Measurements from ENCODE around the gene ST7L. TPM values are rescaled to one million over a fixed set of nuclear protein-coding genes. Genes with fewer than 3 reads are reported as not detected.
"Not testable (repeated sequence)": the region's sequence is repeated elsewhere in the genome, so short reads cannot be mapped to it uniquely, and the experiment has no call there.

The ST7L gene
- total RNA-seq, 1 experiment from 2014 or later: 22.1 TPM

- H3K79me2 ChIP-seq (ENCODE audit: low read depth): no peaks in the 10 kb centered on the region
- no peak overlapping the region for H3K4me2 ChIP-seq
- no TSS peak for BruUV-seq (replicated peaks)
- no peak overlapping the region for H3K4me3 ChIP-seq
- no peaks in the 10 kb centered on the region for H3F3A ChIP-seq (ENCODE audit: insufficient read depth, low read depth)
- H3K27ac ChIP-seq: no peak overlapping the region
- POLR2A ChIA-PET (ENCODE audit: unreplicated experiment): no interaction called here
- no peaks in the 10 kb centered on the region for H3K4me1 ChIP-seq (replicated peaks; ENCODE audit: insufficient read depth)
- intact Hi-C loops (cut with micrococcal nuclease; ENCODE audit: unreplicated experiment): no loop called here
- H3K36me3 ChIP-seq (ENCODE audit: low read depth): no peaks in the 10 kb centered on the region
- TF ChIP-seq, protein P1, sequence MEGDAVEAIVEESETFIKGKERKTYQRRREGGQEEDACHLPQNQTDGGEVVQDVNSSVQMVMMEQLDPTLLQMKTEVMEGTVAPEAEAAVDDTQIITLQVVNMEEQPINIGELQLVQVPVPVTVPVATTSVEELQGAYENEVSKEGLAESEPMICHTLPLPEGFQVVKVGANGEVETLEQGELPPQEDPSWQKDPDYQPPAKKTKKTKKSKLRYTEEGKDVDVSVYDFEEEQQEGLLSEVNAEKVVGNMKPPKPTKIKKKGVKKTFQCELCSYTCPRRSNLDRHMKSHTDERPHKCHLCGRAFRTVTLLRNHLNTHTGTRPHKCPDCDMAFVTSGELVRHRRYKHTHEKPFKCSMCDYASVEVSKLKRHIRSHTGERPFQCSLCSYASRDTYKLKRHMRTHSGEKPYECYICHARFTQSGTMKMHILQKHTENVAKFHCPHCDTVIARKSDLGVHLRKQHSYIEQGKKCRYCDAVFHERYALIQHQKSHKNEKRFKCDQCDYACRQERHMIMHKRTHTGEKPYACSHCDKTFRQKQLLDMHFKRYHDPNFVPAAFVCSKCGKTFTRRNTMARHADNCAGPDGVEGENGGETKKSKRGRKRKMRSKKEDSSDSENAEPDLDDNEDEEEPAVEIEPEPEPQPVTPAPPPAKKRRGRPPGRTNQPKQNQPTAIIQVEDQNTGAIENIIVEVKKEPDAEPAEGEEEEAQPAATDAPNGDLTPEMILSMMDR (conservative IDR thresholded peaks at IDR 0.05): no peak
- no peak for TF ChIP-seq EZH2 (IDR thresholded peaks at IDR 0.05; ENCODE audit: low read depth)
- no peaks in the 10 kb centered on the region for H4K20me1 ChIP-seq (ENCODE audit: insufficient read depth)
- no peak for DNase-seq
- H3K9me2 ChIP-seq (ENCODE audit: insufficient read depth): no peaks in the 10 kb centered on the region
- CTCF ChIA-PET: no interaction called here
- H3K27me3 ChIP-seq (ENCODE audit: insufficient read depth, low read depth): no peaks in the 10 kb centered on the region
- H2AFZ ChIP-seq: no peak overlapping the region
- H3K9me3 ChIP-seq (ENCODE audit: insufficient read depth, low read depth): no peaks in the 10 kb centered on the region
These were observed 125.6 kb downstream of the ST7L start for GRCh38 chr1:112493351-112493750.

- Histone ChIP-seq H3F3A (ENCODE audit: insufficient read depth, low read depth) (no peaks in the 10 kb centered on the region), H3K9me2 (ENCODE audit: insufficient read depth) (0 out of 2 replicates have a peak, but pooled peaks cover 2% of the 10 kb centered on the region), H4K20me1 (ENCODE audit: insufficient read depth) (no peaks in the 10 kb centered on the region), H3K9me3 (ENCODE audit: insufficient read depth, low read depth) (no peaks in the 10 kb centered on the region), H3K4me3 (no peak overlapping the region), H3K4me1 (replicated peaks; ENCODE audit: insufficient read depth) (no peaks in the 10 kb centered on the region), H3K27me3 (ENCODE audit: insufficient read depth, low read depth) (no peaks in the 10 kb centered on the region), H3K79me2 (ENCODE audit: low read depth) (no peaks in the 10 kb centered on the region), H2AFZ (no peak overlapping the region), H3K36me3 (ENCODE audit: low read depth) (no peaks in the 10 kb centered on the region), H3K27ac (no peak overlapping the region), H3K4me2 (no peak overlapping the region)
- CTCF ChIA-PET: no interaction called here
- TF ChIP-seq, protein P1 (conservative IDR thresholded peaks at IDR 0.05): no peak
- no peak for TF ChIP-seq EZH2 (IDR thresholded peaks at IDR 0.05; ENCODE audit: low read depth)
- POLR2A ChIA-PET (ENCODE audit: unreplicated experiment): no interaction called here
- DNase-seq: no peak
- no TSS peak for BruUV-seq (replicated peaks)
- intact Hi-C loops (cut with micrococcal nuclease; ENCODE audit: unreplicated experiment): no loop called here
These were observed 126.9 kb downstream of the ST7L start for GRCh38 chr1:112492076-112492475.

DNA sequence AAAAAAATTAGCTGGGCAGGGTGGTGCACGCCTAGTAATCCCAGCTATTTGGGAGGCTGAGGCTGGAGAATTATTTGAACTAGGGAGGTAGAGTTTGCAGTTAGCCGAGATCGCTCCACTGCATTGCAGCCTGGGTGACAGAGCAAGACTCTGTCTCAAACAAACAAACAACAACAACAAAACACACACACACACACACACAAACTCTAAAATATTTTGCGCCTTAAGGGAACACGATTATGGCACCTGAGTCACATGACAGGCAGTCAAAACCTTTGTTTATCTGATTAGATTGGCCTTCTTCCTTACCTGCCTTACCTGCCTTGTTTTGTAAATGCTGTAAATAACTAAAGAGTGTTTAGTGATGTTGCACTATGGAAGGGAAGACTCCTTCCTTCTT lies 130.8 kb downstream of the ST7L start:
- Histone ChIP-seq H3K9me3 (ENCODE audit: insufficient read depth, low read depth) (no peaks in the 10 kb centered on the region), H3K36me3 (ENCODE audit: low read depth) (no peaks in the 10 kb centered on the region), H3F3A (ENCODE audit: insufficient read depth, low read depth) (no peaks in the 10 kb centered on the region), H3K4me1 (replicated peaks; ENCODE audit: insufficient read depth) (no peaks in the 10 kb centered on the region), H3K79me2 (ENCODE audit: low read depth) (no peaks in the 10 kb centered on the region), H3K4me2 (no peak overlapping the region), H3K9me2 (ENCODE audit: insufficient read depth) (0 out of 2 replicates have a peak, but pooled peaks cover 2% of the 10 kb centered on the region), H3K27me3 (ENCODE audit: insufficient read depth, low read depth) (no peaks in the 10 kb centered on the region), H2AFZ (no peak overlapping the region), H4K20me1 (ENCODE audit: insufficient read depth) (no peaks in the 10 kb centered on the region), H3K4me3 (no peak overlapping the region), H3K27ac (no peak overlapping the region)
- ChIA-PET POLR2A (ENCODE audit: unreplicated experiment) (no interaction called here), CTCF (no interaction called here)
- TF ChIP-seq, protein P1 (conservative IDR thresholded peaks at IDR 0.05): no peak
- TF ChIP-seq EZH2 (IDR thresholded peaks at IDR 0.05; ENCODE audit: low read depth): no peak
- no TSS peak for BruUV-seq (replicated peaks)
- no peak for DNase-seq
- intact Hi-C loops (cut with micrococcal nuclease; ENCODE audit: unreplicated experiment): no loop called here

- POLR2A ChIA-PET (ENCODE audit: unreplicated experiment): not testable (repeated sequence)
These were observed 131.3 kb downstream of the ST7L start for GRCh38 chr1:112487686-112488085.

GRCh38 chr1:112486063-112486462 lies 132.9 kb downstream of the ST7L start:
- H3K36me3 ChIP-seq (ENCODE audit: low read depth); intact Hi-C loops (cut with micrococcal nuclease; ENCODE audit: unreplicated experiment); BruUV-seq (replicated peaks); H3K79me2 ChIP-seq (ENCODE audit: low read depth); H3F3A ChIP-seq (ENCODE audit: insufficient read depth, low read depth); H3K9me2 ChIP-seq (ENCODE audit: insufficient read depth); H3K4me2 ChIP-seq; H3K4me3 ChIP-seq; CTCF ChIA-PET; H3K27me3 ChIP-seq (ENCODE audit: insufficient read depth, low read depth); H3K9me3 ChIP-seq (ENCODE audit: insufficient read depth, low read depth); H2AFZ ChIP-seq; H3K27ac ChIP-seq; H3K4me1 ChIP-seq (replicated peaks; ENCODE audit: insufficient read depth); DNase-seq; H4K20me1 ChIP-seq (ENCODE audit: insufficient read depth): not testable (repeated sequence)
- POLR2A ChIA-PET (ENCODE audit: unreplicated experiment): interaction anchor here (0.6 kb wide), 1 partner anchor 90 kb away, joined by 7 read pairs; no protein-coding TSS in a partner anchor

More at GRCh38 chr1:112487686-112488085, 131.3 kb downstream of the ST7L start:
- DNase-seq; H4K20me1 ChIP-seq (ENCODE audit: insufficient read depth); BruUV-seq (replicated peaks); H2AFZ ChIP-seq; intact Hi-C loops (cut with micrococcal nuclease; ENCODE audit: unreplicated experiment); H3K4me2 ChIP-seq; H3K9me2 ChIP-seq (ENCODE audit: insufficient read depth); H3K4me3 ChIP-seq; H3K36me3 ChIP-seq (ENCODE audit: low read depth); H3F3A ChIP-seq (ENCODE audit: insufficient read depth, low read depth); H3K9me3 ChIP-seq (ENCODE audit: insufficient read depth, low read depth); CTCF ChIA-PET; H3K79me2 ChIP-seq (ENCODE audit: low read depth); H3K4me1 ChIP-seq (replicated peaks; ENCODE audit: insufficient read depth); H3K27ac ChIP-seq; H3K27me3 ChIP-seq (ENCODE audit: insufficient read depth, low read depth): not testable (repeated sequence)
